ENCODE data around the gene LRRK1.

LRRK1 gene, protein sequence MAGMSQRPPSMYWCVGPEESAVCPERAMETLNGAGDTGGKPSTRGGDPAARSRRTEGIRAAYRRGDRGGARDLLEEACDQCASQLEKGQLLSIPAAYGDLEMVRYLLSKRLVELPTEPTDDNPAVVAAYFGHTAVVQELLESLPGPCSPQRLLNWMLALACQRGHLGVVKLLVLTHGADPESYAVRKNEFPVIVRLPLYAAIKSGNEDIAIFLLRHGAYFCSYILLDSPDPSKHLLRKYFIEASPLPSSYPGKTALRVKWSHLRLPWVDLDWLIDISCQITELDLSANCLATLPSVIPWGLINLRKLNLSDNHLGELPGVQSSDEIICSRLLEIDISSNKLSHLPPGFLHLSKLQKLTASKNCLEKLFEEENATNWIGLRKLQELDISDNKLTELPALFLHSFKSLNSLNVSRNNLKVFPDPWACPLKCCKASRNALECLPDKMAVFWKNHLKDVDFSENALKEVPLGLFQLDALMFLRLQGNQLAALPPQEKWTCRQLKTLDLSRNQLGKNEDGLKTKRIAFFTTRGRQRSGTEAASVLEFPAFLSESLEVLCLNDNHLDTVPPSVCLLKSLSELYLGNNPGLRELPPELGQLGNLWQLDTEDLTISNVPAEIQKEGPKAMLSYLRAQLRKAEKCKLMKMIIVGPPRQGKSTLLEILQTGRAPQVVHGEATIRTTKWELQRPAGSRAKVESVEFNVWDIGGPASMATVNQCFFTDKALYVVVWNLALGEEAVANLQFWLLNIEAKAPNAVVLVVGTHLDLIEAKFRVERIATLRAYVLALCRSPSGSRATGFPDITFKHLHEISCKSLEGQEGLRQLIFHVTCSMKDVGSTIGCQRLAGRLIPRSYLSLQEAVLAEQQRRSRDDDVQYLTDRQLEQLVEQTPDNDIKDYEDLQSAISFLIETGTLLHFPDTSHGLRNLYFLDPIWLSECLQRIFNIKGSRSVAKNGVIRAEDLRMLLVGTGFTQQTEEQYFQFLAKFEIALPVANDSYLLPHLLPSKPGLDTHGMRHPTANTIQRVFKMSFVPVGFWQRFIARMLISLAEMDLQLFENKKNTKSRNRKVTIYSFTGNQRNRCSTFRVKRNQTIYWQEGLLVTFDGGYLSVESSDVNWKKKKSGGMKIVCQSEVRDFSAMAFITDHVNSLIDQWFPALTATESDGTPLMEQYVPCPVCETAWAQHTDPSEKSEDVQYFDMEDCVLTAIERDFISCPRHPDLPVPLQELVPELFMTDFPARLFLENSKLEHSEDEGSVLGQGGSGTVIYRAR (N-terminal part only)

GRCh38 chr15:100918690-100919480 is at the start of gene LRRK1:
LRRK1 (plus strand) TSS chr15:100919357; CDS start chr15:100924633, 5,276 bp downstream.
- DNase-seq (ENCODE audit: low spot score) = no peak

GRCh38 chr15:100873029-100873677 is 46.0 kb upstream of the LRRK1 start:
- peak; percentile 60 for DNase-seq (ENCODE audit: low spot score)

DNA sequence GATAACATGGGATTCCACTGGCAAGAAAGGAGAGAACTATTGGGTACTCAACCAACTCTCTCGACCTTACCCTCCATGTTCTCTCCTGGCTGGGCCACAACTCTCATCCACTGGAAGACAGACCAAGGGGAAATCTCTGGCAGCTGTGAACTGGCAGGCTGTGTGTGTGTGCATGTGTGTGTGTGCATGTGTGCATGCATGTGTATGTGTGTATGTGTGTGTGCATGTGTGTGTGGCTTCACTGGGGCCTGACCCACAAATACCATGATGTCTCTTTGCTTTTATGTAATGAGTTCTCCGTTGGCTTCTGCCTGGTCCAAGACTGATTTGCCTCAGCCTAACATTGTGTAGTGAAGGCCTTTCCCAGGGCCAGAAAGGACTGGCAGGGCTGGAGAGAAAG is 43.7 kb upstream of the LRRK1 start:
- DNase-seq (ENCODE audit: low spot score) = no peak

DNA sequence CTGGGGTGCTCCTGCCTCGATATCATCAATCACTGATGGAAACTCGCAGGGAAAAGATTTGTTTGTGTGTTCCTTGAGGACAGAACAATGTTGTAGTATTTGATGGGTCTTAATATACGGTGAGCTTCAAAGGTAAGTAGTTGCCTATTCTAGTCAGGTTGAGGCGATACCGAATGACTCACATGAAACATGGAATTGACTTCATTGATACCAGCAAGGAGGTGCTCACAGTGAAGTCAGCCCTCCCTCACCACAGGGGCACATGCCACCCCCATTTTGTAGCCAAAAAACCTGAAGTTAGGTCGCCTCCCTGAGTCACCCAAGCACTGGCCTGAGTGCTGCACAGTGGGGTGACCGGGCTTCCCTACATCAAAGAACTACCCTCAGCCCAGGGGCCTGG is 43.2 kb upstream of the LRRK1 start:
- DNase-seq (ENCODE audit: low spot score) = no peak

DNA sequence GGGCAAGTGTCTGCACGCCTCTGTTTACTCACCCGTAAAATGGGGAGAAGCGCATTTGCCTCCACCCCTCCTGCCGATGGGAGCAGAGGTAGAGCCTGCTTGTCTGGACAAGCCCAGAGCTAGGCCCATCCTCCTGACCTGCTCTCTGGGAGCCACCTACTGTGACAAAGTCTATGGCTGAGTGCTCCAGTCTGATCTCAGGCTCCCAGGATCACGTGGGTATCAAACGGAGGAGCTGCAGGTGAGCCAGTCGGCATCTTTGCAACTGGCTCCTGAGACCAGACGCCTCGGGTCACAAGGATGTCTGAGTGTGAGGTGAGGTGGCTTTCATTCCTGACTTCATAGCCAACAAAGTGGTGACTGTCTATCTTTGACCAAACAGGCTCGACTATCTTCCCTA is 41.6 kb upstream of the LRRK1 start:
- no peak for DNase-seq (ENCODE audit: low spot score)

- no peak for DNase-seq (ENCODE audit: low spot score)
Observed at GRCh38 chr15:100878130-100878529, 41.0 kb upstream of the LRRK1 start.

GRCh38 chr15:100878648-100879047 is 40.5 kb upstream of the LRRK1 start:
- no peak for DNase-seq (ENCODE audit: low spot score)

DNA sequence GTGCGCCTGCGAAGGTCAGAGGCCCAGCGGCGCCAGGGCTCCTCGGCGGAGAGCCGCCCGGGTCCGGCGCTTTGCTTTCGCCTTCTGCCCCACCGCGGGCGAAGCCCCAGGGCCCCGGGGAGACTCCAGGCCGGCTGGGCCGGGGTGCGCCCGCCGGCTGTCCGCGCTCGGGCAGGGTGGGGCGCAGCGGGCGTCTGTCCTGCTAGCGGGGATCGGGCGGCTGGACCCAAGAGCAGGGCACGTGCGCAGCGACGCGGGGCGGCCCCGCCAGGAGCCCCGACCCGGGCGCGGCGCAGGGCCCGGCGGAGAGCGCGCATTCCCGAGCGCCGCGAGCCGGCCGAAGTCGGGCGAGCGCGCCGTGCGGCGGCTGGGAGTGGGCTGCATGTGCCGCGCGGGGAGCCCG is 40.1 kb upstream of the LRRK1 start:
- no peak for DNase-seq (ENCODE audit: low spot score)

GRCh38 chr15:100879464-100880138 is 39.6 kb upstream of the LRRK1 start, which contains the start of gene ALDH1A3:
ALDH1A3 (plus strand) TSS chr15:100879831; CDS start chr15:100879908, 77 bp downstream.
- no peak for DNase-seq (ENCODE audit: low spot score)

GRCh38 chr15:100880139-100880896 is 38.8 kb upstream of the LRRK1 start:
- no peak for DNase-seq (ENCODE audit: low spot score)

GRCh38 chr15:100880897-100881242 is 38.3 kb upstream of the LRRK1 start:
- no peak for DNase-seq (ENCODE audit: low spot score)

DNA sequence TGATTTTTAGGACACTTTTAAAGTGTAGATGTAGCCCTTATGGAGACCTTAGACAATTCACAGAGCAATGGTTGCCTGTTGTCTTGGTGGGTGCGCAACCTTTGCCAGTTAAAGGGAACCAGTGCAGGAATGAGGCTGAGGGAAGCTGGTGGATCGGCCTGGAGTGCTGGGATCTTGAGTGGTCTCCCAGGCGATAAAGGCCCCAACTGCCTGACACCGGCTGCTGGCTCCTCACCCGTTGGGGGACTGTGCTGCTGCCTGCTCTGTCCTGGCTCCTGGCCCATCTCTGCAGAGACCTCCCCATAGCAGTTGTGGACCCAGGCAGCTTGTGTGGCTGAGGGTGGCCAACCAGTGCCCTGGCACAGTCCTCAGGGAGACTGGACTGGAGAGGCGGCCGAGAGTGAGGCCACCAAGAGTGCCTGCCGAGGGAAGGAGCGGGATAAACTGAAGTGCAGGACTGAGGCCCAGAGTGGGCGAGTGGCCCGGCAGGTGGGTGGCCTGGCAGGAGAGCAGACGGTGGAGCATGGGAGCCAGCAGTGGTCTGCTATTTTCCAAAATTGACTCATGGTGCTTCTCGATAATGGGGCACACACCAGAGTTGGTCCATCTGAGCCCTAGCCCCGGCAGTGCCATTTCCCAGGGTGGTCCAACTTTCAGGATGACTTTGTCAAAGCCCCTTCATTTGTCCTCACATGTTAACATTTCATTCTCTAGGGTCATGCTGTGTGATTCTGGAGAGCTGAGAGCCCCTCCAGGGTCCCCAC is 37.4 kb upstream of the LRRK1 start:
- DNase-seq (ENCODE audit: low spot score) = no peak

DNA sequence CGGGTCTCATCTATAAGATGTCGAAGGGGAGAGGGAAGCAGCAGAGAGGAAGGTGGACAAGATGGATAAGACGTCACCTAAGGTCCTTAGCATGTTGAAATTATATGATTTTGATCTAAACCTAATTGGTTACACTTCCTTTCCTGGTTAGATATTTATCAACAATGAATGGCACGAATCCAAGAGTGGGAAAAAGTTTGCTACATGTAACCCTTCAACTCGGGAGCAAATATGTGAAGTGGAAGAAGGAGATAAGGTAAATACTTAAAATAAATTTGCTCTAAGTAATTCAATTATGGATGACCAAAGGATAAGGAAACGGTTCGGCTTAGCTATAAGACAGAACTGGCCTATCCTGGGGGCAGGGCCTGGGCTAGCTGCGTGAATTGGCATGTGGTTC is 34.0 kb upstream of the LRRK1 start:
- no peak for DNase-seq (ENCODE audit: low spot score)

DNA sequence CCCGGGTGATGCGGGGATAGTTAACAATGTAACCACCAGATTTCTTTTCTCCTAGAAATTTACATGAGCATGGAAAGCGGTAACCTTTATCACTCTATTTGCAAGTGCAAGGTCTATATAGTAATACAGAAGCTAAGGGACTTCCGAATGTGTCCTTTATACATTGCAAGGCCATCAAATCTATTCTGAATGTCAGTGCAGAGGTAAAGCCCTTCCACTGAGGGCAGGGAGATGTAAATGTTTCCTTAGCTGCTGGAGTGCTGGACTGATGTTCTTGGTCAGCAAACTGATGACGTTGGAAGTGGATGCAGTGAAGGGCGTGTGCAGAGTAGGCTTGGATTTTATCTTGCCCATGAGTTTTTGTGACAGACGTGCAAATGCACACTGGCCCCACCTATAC is 33.3 kb upstream of the LRRK1 start:
- no peak for DNase-seq (ENCODE audit: low spot score)

- no peak for DNase-seq (ENCODE audit: low spot score)
Observed at GRCh38 chr15:100887211-100887913, 31.8 kb upstream of the LRRK1 start.

- DNase-seq (ENCODE audit: low spot score) = no peak
Observed at GRCh38 chr15:100889385-100890050, 29.6 kb upstream of the LRRK1 start.

DNA sequence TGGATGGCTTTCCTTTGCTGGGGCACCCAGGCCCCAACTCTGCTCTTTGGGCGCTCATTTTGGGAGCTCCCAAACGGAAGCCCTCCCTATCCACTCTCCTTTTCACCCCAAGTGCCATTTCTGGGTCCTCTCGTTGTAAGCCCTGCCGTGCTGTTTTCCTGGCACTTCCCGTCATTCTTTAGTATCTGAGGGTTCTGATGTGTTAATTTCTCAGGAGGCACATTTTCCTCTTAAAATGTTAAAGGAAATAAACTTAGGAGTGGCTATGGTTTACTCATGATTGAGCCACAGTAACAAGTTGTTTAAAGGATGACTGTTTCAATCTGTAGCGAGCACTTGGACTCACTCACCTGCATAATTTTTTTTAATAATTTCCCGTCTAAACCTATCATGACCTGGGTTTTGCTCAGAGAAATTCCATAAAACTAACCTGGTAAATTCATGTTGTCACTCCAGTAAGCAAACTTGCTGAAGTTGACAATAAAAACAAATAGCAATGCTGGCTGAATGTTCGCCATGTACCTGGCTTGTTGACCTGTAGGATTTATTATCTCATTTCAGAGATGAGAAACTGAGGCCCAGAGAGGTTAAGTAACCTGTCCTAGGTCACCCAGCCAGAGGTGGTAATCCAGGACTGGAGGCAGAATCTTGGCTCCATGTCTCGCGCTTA is 29.0 kb upstream of the LRRK1 start:
- no peak for DNase-seq (ENCODE audit: low spot score)

Data from hematopoietic multipotent progenitor cell treated with erythropoietin and hydrocortisone succinate and interleukin-3 and kit ligand, for 17 days (in vitro differentiated cells).